ENCODE results near the gene PGLYRP2.

Gene PGLYRP2

DNA sequence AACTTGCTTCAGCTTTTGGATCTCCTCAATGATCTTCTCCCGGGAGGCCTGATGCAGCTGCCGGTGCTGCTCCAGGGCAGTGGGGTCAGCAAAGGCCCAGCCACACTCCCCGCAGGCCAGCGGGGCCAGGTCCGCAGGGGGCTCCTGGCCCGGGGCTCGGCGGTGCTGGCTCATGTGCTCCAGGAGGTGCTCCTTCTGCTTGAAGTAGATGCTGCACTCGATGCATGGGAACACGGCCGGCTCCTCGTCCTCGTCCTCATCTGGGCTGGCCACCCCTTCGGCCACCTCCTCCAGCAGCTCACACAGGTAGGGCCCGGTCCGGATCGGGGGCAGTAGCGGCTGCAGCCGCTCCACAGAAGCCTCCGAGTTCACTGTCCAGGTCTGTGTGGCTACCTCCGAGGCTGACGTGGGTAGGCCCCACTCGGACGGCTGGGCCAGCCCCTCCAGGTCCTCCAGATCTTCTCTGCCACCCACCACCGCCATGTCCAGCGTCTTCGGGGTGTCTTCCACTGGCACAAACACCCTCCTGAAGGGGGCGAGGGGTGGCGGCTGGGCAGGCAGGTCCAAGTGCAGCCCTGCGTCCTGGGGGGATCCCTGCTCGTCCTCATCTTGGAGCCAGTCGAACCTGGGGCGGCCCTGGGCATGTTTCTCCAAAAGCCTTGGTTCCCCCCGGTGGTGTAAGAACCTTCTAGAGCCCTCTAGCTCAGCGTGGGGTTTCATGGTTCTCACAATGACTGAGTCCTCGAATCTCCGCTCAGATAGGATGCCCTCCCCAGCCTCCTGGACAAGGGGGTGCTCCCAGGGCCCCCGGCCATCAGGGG lies 39.3 kb downstream of the PGLYRP2 start:
- no peak overlapping the region for H3K4me3 ChIP-seq (ENCODE audit: low read length)
- no peak for DNase-seq (ENCODE audit: low read depth)
- TF ChIP-seq CTCF (conservative IDR thresholded peaks at IDR 0.05; ENCODE audit: low read depth, low read length), result no peak

GRCh38 chr19:15439078-15439799 lies 40.1 kb downstream of the PGLYRP2 start:
- no peak overlapping the region for H3K4me3 ChIP-seq (ENCODE audit: low read length)
- DNase-seq (ENCODE audit: low read depth), result no peak
- TF ChIP-seq CTCF (conservative IDR thresholded peaks at IDR 0.05; ENCODE audit: low read depth, low read length), result no peak

GRCh38 chr19:15438577-15438976 lies 40.7 kb downstream of the PGLYRP2 start:
- TF ChIP-seq CTCF (conservative IDR thresholded peaks at IDR 0.05; ENCODE audit: low read depth, low read length), result no peak
- H3K4me3 ChIP-seq (ENCODE audit: low read length), result no peak overlapping the region
- no peak for DNase-seq (ENCODE audit: low read depth)

DNA sequence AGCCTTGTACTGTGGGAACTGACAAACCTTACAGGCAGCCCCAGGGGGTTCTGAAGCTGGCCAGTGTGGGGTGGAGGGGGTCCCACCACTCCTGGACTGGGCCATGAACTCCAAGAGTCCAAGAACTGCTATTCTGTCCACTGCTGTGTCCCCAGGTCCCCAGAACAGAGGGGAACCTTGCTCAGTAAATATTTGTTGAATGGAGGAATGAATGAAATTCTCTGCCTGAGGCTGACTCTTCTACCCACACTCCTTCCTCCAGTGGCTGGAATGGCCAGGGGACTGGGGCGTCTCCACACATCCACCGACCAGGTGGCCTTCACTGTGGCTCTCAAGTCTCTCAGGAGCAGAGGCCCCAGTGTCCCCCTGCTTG lies 41.2 kb downstream of the PGLYRP2 start:
- TF ChIP-seq CTCF (conservative IDR thresholded peaks at IDR 0.05; ENCODE audit: low read depth, low read length), result no peak
- no peak for DNase-seq (ENCODE audit: low read depth)
- H3K4me3 ChIP-seq (ENCODE audit: low read length), result no peak overlapping the region

DNA sequence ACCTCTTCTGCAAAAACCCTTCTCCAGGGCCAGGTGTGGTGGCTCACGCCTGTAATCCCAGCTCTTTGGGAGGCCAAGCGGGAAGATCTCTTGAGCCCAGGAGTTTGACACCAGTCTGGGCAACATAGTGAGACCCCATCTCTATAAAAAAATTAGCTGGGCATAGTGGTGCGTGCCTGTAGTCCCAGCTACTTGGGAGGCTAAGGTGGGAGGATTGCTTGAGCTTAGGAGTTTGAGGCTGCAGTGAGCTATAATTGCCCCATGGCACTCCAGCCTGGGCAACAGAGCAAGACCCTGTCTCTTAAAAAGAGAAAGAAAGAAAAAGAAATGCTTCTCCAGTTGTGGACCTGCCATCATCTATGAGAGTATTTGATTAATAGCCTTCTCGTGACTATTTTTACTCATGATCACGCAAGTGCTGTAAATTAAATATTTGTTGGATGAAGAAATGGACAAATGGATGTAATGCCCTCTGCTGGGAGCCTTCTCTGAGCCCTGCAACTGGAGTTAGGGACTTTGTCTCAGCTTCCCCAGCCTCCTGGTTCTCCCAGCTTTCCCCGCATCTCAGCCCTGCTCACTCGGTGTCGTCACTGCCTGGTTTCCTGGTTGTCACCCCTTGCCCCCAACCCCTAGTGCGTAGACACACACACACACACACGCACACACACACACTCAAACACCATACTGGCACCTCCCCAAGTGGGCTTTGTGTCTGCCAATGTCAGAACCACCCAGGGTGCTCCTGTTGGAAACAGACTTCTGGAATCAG lies 41.8 kb downstream of the PGLYRP2 start:
- TF ChIP-seq CTCF (conservative IDR thresholded peaks at IDR 0.05; ENCODE audit: low read depth, low read length), result peak; percentile 22
- no peak overlapping the region for H3K4me3 ChIP-seq (ENCODE audit: low read length)
- DNase-seq (ENCODE audit: low read depth), result no peak

GRCh38 chr19:15436826-15437110 lies 42.5 kb downstream of the PGLYRP2 start:
- no peak for DNase-seq (ENCODE audit: low read depth)
- no peak for TF ChIP-seq CTCF (conservative IDR thresholded peaks at IDR 0.05; ENCODE audit: low read depth, low read length)
- H3K4me3 ChIP-seq (ENCODE audit: low read length), result no peak overlapping the region
